Measurements from ENCODE around the gene GFRAL.
"Not testable (repeated sequence)": the region's sequence is repeated elsewhere in the genome, so short reads cannot be mapped to it uniquely, and the experiment has no call there.

The GFRAL gene, protein sequence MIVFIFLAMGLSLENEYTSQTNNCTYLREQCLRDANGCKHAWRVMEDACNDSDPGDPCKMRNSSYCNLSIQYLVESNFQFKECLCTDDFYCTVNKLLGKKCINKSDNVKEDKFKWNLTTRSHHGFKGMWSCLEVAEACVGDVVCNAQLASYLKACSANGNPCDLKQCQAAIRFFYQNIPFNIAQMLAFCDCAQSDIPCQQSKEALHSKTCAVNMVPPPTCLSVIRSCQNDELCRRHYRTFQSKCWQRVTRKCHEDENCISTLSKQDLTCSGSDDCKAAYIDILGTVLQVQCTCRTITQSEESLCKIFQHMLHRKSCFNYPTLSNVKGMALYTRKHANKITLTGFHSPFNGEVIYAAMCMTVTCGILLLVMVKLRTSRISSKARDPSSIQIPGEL

DNA sequence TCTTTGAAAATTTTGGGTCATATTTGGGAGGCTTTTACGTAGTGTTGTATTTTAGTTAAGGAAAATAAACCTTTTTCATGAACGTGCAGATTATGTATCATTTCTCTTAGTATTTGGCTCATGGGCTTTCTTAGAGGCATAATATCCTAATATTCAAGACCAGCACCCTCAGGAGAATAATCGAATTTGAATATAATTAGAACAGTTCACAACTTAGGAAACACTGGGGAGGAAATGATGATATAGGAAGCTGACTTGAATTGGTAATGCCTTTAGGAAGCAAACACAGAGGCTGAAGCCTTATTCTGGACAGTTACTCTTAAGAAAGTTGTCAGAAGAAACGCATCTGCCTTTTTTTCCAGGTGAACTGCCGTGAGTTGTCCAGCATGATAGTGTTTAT, at the start of gene GFRAL:
Gene GFRAL, plus strand, starts transcription at position 301 of the 400 bp plus-strand sequence. Its CDS starts 86 bp downstream, at position 387.
- no peak for DNase-seq (ENCODE audit: low read depth)

DNA sequence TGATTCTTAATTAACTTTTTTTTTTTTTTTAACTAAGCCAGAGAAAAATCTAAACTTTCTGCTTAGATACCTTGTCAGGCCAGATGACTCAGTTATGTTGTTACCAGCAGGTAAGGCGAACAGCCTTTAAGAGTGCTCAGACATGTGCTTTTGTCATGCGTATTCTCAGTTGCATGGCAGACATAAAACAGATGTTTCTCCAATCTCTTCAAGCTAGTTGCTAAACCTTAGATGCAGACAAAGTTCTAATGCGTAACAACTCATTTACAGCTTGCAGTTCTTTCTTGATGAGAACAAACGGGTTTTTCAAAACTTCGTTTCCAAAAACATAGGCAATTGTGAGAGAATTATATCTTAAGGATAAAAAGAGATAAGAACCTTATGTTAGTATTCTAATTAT, 49.6 kb upstream of the GFRAL start:
- no peak for DNase-seq (ENCODE audit: low read depth)

DNA sequence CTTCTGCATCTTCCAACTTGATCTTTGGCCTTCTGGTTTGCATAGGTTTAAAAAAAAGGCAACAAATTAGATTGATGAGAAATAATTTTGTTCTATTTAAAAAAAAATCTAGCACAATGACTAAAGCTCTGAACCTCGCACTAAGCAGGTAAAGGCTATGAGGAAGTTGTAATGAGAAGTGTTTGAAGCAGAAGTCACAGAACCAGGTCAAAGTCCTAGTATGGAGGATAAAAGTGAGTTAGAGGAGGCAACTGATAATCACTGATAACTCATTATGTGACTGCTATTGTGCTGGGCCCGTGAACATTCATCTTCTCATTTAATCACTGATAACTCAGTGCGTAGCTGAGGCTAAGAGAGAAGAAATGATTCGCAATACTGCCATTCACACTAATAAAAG, 46.1 kb upstream of the GFRAL start:
- no peak for DNase-seq (ENCODE audit: low read depth)

DNA sequence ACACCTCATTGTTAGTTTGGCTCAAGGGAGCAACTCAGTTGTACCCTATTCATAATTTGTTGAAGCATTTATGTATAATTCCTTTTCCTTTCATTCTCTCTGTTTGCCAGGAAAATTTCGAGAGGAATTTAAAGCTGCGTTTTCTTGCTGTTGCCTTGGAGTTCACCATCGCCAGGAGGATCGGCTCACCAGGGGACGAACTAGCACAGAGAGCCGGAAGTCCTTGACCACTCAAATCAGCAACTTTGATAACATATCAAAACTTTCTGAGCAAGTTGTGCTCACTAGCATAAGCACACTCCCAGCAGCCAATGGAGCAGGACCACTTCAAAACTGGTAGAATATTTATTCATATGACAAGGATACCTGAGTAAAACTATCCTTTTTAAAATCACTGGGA, 45.2 kb upstream of the GFRAL start:
- no peak for DNase-seq (ENCODE audit: low read depth)

DNA sequence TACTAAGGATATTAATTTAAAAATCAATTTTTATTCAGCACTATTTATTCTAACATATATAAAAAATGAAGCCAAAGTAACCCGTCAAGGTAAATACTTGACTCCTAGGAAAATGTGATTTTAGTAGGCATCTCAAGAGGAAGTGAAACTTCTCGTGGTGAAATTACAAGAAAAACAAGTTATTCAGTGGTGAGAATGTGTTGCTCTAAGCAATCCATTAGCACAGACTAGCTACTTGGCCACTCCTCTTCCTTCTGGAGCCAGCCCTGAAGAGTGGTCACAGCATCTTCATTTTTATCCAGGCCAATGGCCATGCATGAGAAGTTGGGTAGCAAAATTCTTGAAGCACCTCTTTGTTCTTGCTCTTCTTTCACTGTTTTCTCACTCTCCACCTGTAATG, 40.4 kb upstream of the GFRAL start:
- no peak for DNase-seq (ENCODE audit: low read depth)

DNA sequence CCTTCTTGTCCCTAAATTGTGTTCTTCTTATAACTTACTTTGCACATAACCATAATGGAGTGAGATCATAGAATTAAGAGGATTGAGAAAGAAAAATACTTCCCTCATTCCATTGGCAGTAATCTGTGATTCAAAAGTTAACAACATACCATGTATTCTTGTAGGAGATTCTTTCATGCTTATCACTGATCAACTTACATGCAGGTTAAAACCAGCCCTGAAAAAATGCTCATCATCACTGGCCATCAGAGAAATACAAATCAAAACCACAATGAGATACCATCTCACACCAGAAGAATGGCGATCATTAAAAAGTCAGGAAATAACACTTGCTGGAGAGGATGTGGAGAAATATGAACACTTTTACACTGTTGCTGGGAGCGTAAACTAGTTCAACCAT, 36.5 kb upstream of the GFRAL start:
- DNase-seq (ENCODE audit: low read depth), result no peak

DNA sequence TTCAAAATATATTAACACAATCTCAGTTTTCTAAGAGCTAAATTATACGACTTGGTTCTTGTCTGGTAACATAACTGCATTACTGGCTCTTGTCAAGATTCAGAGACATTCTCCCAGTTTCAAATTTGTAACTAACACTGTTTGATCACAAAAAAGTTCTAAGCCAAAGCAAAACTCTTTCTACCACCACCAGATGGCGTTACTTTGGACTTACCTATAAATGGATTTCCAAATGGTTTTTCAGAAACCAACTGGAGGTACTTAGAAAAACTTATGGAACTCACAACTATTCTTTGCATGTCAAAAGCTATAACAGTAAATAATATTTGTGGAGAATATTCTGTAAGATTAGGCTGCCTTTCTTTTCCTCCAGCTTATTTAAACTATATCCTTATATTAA, 34.2 kb upstream of the GFRAL start:
- DNase-seq (ENCODE audit: low read depth), result no peak

DNA sequence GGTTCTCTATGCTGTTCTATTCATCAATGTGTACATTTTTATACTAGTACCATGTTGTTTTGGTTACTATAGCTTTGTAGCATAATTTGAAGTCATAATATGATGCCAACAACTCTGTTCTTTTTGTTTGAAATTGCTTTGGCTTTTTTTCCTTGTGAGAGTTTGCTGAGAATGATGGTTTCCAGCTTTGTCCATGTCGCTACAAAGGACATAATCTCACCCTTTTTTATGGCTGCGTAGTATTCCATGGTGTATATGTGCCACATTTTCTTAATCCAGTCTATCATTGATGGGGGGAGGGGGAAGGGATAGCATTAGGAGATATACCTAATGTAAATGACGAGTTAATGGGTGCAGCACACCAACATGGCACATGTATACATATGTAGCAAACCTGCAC, 30.1 kb upstream of the GFRAL start:
- not testable (repeated sequence) for DNase-seq (ENCODE audit: low read depth)

DNA sequence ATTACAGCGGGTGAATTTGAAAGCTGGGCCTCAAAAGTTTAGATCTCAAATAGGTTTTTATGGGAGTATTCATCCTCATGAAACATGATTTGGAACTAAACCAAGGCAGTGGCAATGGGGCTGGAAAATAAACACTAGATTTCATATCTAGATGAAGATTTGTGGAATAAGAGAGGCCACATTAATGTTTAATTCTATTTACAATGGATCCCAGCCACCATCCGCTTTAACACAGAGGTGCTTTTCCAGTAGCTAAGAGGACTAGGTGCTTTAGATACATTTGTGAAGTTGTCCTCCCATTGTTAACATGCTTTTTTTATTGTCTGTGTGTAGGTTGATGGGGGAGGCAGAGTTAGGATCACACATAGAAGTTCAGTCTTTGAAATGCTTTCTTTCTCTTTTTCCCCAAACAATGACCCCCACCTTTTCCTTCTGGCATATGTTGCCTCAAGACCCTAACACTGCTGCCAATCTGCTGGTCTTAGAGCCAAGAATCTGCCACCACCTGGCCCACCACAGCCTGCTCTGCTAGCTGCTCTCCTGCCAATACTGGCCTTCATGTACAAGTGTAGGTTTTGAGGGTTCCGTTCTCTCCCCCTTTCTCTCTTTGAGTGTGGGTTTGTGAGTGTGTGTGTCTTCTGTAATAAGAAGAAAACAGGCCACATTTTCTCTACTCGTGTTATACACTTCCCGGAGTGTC, 27.8 kb upstream of the GFRAL start:
- no peak for DNase-seq (ENCODE audit: low read depth)

DNA sequence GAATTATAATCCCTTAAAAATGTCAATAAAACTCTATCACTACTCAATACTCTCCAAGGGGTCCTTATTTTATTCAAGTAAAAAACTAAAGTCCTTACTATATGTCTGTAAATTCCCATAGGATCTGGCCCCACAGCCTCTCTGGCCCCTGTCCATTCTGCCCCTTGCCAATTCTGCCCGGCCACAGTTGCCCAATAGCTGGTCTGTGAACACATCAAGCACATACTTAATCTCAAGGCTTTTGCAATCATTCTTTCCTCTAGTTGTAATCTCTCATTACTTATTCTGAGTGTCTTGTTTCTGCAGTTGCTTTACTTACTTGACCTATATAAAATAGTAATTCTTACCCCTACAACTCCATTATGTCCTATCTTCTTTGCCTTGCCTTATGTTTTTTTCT, 22.5 kb upstream of the GFRAL start:
- no peak for DNase-seq (ENCODE audit: low read depth)

DNA sequence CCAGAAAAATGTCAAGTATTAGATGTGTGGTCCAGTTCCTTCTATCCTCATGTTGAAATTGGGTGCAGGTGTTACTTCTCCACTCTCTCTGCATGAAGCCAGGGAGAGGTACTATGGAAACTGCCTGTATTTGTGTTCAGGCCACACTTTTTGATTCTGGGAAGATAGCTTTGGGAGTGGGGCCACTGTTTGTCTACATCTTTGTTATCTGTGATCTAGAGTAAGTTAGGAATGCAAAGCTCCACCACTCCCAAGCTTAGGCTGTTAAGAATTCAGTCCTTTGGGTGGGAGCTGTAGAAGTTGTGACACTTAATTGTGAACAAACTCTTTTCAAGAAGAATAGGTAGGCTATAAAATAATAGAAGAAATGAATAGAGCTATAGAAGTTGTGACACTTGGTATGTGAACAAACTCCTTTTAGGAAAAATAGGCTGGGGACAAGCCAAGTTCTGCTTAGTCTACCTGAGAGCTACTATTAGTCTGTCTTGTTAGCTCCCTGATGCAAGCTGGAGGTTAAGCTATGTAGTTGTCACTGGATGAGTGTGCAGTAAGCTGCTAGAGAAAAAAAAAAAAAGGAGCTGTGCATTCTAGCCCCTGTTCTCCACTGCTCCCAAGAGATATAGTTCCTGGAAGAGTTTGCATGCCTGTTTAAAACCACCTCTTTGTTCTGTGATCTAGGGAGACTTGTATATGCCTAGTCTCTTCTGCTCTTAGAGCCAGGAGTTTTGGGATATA, 7.1 kb upstream of the GFRAL start:
- DNase-seq (ENCODE audit: low read depth), result no peak

DNA sequence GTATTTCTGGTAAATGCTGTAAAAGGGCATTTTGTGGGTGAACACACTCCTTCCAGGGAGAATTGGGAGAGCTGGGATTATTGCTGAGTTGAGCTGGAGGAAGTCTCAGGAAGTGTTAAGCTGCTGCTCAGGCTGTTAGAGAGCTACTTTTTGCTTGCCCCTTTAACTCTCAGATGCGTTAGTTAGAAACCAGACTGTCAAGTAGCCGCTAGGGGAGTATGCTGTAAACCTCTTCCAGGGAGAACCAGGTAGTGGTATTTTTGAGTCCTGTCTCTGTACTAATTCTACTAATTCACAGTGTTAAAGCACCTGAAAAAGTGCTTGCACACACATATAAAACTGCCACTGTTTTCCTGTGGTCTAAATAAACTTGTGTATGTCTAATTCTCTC, 6.6 kb upstream of the GFRAL start:
- no peak for DNase-seq (ENCODE audit: low read depth)

DNA sequence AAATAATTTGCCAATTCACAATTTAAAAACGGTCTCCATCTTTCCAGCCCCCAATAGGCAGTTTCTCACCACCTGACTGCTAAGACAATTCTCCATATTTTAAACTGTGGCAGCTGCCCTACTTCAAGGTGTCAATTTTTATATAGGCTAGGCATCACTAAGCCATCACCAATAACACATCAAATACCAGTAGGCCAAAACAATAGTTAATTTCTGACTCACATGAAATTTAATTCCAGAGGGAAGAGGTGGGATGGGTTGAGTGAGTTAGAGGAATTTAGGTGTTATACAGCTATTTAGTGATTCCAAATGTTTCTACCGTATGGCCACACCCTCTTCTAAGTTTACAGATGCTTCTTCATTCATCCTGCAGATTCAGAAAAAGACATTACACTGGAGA, 49.9 kb downstream of the GFRAL start:
- DNase-seq (ENCODE audit: low read depth), result no peak

DNA sequence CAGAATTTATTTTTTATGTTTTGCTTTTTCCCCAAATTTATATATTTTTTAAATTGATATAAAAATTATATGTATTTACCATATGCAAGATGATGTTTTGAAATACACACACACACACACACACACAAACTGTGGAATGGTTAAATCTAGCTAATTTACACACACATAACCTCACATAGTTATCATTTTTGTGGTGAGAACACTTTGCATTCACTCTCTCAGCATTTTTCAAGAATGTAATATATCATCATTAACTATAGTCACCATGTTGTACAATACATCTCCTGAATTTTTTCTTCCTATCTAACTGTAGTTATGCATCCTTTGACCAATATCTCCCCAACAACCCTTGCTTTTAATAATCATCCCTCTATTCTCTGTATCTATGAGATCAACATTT, 52.2 kb downstream of the GFRAL start:
- no peak for DNase-seq (ENCODE audit: low read depth)

DNA sequence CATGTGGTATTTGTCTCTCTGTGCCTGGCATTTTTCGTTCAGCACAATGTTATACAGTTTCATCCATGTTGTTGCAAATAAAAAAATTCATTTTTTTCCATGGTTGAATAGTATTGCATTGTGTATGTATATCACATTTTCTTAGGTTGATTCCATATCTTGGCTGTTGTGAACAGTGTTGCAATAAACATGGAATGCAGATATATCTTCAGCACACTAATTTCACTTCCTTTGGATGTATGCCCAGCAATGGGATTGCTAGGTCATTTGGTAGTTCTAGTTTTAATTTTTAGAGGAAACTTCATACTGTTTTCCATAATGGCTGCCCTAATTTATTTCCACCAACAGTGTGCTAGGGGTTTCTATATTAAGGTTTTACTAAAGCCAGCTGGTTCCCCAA, 52.6 kb downstream of the GFRAL start:
- no peak for DNase-seq (ENCODE audit: low read depth)

DNA sequence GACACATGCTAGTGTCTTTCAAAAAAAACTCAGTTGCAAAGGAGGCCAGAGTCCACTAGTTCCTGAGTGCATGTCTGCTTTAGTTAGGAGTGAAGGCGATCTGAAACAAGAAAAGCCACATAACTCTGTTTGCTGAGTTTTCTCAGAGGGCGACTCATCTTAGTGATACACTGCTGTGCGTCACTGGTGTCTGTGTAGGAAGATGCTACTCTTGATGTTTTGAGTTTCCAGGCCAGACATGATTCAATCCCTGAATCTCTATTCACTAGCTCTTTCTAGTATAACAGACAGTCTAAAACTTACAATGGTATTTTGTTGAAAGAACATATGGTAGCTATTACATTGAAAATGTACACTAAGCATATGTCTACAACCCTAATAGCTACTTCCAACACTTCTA, 60.9 kb downstream of the GFRAL start:
- no peak for DNase-seq (ENCODE audit: low read depth)

DNA sequence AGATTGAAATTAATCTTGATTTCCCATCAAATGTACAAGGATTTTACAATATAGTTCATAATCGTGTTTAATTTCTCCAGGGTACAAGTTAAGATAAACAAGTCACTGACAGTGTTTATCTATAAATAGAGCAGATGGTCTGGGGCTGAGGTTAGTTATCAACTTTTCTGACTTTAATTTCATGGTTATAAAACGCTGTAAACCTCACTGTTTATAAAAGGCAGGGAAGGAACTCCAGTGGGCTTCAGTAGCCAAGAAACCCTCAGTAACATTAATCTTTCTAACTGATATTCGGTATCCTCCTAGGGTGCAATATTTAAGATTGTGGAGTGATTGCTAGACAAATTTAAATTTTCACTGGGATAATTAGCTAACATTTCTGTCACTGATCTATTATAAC, 68.6 kb downstream of the GFRAL start:
- DNase-seq (ENCODE audit: low read depth), result no peak

DNA sequence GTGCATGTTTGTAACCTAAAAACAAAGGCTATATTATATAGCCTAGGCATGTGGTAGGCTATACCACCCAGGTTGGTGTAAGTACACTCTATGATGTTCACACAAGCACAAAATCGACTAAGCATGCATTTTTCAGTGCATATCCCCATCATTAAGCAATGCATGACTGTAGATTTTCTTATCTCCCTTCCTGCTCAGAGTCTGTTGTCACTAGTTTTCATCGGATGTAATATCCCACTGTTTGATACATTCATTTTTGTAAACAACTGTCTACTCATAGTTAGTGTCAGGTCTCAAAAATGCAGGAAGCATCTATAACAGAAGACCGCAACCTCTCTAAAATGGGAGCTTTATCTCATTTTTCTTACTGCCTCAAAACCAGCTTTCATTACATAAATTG, 70.7 kb downstream of the GFRAL start:
- DNase-seq (ENCODE audit: low read depth), result no peak

DNA sequence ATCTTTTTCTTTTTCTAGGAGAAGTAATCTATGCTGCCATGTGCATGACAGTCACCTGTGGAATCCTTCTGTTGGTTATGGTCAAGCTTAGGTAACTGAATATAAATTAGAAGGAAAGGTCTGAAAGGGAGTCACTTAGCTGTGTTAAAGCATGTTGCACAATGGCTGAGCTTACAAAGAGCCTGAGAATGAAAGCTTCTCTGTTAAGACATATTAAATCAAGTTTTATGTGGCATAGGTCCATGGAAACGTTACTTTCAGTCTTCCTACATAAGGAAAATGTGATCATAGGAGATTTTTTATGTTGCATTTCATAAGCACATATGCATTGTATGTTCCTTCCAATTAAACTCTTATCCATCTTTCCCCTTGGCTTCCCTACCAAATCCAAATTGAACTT, 72.1 kb downstream of the GFRAL start:
- no peak for DNase-seq (ENCODE audit: low read depth)

DNA sequence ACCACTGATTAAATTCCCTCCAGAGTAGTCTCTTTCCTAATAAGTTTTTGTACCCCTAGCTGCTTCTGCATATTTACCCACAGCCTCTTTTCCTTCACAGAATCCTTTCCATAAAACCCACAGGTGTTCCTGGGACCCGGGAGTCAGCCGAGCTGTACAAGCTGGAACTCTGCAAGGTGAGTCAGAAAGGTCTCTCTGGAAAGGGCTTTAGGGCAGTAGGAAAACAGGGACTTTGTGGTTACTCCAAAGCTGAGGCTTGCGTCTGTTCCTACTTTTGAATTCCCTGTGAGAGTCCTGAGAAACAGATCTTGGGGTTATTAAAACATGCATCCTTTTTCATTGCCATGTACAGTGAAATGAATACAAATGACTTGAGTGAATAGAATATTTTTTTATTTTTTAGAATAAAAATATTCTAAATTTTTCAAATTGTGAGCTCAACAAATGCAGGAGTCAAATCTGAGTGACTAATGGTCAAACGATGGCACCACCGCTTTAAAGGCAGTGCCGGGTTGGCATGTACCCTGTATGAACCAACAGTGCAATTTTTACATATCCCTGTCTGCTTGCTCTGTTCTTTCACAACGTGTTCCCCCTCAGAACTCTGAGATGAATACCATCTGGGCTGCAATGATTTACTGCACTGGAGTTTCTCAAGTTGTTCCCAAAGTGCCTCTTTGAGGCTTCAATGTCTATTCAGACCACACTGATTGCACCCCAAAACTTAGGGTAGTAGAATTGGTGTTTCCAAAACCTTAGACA, 78.4 kb downstream of the GFRAL start:
- DNase-seq (ENCODE audit: low read depth), result no peak

DNA sequence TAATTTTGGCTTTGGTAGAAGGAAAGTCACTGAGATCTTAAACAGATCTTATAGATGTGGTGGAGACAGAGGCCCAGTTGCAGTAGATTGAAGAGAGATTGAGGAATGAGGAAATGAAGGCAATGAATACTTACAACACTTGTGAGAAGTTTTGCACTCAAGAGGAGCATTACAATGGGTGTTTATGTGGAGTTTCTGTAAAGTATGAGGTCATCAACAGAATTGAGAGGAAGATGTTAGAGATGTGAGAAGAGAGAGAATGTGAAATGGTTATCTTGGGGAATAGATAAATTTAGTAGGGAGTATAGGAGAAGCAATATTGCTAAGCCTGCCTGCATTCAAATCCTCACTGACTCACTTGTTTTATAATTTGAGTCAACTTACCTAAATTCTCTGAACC, 83.4 kb downstream of the GFRAL start:
- DNase-seq (ENCODE audit: low read depth), result no peak

DNA sequence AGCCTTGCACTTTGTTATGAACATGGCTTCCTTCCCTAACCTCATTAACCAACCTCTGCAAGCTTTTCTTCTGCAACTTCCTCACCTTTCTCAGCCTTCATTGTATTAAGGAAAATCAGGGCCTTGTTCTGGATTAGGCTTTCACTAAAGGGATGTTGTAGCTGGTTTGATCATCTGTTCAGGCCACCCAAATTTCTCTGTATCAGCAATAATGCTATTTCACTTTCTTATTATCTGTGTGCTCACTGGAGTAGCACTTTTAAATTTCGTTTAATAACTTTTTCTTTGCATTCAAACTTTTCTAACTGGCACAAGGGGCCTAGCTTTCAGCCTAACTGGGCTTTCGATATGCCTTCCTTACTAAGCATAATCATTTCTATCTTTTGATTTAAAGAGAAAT, 96.7 kb downstream of the GFRAL start:
- DNase-seq (ENCODE audit: low read depth), result no peak
